ENCODE data around the gene GPR39. TPM values are rescaled to one million over a fixed set of nuclear protein-coding genes. Genes with fewer than 3 reads are reported as not detected.

GPR39 gene
- total RNA-seq, 2 experiments from 2014 or later, result 0.13 TPM; not detected in 1

DNA sequence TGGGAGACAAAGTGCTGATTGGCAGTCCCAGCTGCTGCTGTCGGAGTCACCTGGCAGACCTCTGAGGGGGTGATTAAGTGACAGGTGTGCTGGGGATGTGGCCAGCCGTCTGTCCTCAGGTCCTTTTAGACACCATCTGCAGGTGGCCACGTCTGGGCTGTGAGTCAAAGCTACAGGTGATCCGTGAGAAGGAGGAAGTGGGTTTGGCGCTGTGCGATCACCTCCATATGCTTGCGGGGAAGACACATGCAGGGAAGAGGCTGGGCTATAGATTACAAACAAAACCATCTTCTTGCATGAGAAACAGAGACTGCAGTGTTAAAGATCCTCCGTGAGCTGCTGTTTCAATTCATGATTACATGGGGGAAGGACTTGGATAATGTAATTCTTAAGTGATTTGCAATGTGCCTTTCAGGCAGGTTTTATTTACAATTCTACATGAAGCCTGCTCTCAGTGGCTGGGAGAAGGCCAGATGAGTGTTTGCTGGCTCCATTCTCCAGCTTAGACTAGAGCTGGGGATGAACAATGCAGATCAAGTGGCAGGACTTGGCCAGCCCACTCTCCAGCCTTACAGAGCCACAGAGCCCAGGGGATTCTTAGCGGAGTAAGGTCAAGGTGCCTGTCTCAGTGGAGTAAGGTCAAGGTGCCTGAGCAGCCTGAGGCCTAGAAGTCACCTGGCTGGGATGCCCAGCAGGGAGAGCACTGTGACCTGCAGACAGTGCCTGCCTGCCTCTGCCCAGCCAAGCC is 165.6 kb downstream of the GPR39 start:
- Histone ChIP-seq H3K27ac (ENCODE audit: low read depth, low read length, poor library complexity, severe bottlenecking) (no peak overlapping the region), H3K9me2 (ENCODE audit: insufficient read depth, low read length) (no peaks in the 10 kb centered on the region), H4K20me1 (ENCODE audit: insufficient read depth, low read length) (no peaks in the 10 kb centered on the region), H3K36me3 (ENCODE audit: insufficient read depth, low read length) (no peaks in the 10 kb centered on the region), H2AFZ (ENCODE audit: low read length) (no peak overlapping the region), H3K4me1 (ENCODE audit: insufficient read depth, low read length, poor library complexity, severe bottlenecking) (peaks cover 10% of the 10 kb centered on the region), H3K4me2 (ENCODE audit: low read length) (no peak overlapping the region), H3K4me3 (ENCODE audit: low read depth, low read length, poor library complexity, severe bottlenecking) (no peak overlapping the region), H3K9me3 (ENCODE audit: low read length) (no peaks in the 10 kb centered on the region), H3K79me2 (ENCODE audit: insufficient read depth, low read depth, low read length) (no peaks in the 10 kb centered on the region)
- CTCF ChIA-PET (ENCODE audit: unreplicated experiment), result no interaction called here
- no TSS peak for BruUV-seq (replicated peaks)
- intact Hi-C loops (cut with micrococcal nuclease; ENCODE audit: unreplicated experiment), result no loop called here
- no peak for TF ChIP-seq EZH2phosphoT487 (IDR thresholded peaks at IDR 0.05; ENCODE audit: borderline replicate concordance, low read depth, low read length)
- no peak for TF ChIP-seq CTCF (conservative IDR thresholded peaks at IDR 0.05; ENCODE audit: low read length)
- POLR2A ChIA-PET, result no interaction called here
- DNase-seq (ENCODE audit: low spot score), result peak; percentile 43

DNA sequence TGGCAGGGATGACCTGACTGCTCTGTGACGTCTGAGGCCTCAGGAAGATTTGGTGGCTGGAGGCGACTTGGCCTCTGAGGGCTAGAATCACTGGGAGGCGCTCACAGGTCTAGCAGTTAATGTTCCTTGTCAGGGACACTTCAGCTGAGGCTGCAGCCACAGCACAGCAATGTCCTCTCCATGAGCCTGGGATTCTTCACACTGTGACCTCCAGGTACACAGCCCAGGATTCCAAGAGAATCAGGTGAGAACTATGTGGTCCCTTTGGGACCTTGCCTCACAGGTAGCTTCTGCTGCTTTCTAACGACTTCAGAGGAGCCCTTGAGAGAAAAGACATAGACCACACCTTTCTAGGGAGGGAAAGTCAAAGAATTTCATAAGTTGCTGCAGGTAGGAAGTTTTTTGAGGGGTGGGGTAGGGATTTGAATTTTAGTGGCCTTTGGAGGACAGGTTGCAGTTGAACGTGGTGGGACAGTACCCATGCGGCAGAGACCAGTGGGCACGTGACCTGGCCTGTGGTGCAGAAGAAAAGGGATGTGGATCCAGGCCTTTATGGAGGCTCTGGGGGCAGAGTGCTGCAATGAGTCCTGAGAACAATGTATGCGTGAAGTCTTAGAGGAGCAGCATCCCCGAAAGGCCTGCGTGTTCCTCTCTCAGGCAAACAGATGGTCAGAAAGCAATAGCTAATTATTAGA is 167.2 kb downstream of the GPR39 start:
- CTCF ChIA-PET (ENCODE audit: unreplicated experiment), result no interaction called here
- no TSS peak for BruUV-seq (replicated peaks)
- no peak for DNase-seq (ENCODE audit: low spot score)

More for the DNA sequence above, 167.2 kb downstream of the GPR39 start:
- Histone ChIP-seq H3K9me2 (ENCODE audit: insufficient read depth, low read length) (no peaks in the 10 kb centered on the region), H3K4me3 (ENCODE audit: low read depth, low read length, poor library complexity, severe bottlenecking) (no peak overlapping the region), H3K36me3 (ENCODE audit: insufficient read depth, low read length) (no peaks in the 10 kb centered on the region), H4K20me1 (ENCODE audit: insufficient read depth, low read length) (no peaks in the 10 kb centered on the region), H3K4me1 (ENCODE audit: insufficient read depth, low read length, poor library complexity, severe bottlenecking) (peaks cover 10% of the 10 kb centered on the region), H3K9me3 (ENCODE audit: low read length) (no peaks in the 10 kb centered on the region), H3K27ac (ENCODE audit: low read depth, low read length, poor library complexity, severe bottlenecking) (no peak overlapping the region), H3K79me2 (ENCODE audit: insufficient read depth, low read depth, low read length) (no peaks in the 10 kb centered on the region), H2AFZ (ENCODE audit: low read length) (no peak overlapping the region), H3K4me2 (ENCODE audit: low read length) (no peak overlapping the region)
- POLR2A ChIA-PET, result no interaction called here
- no peak for TF ChIP-seq EZH2phosphoT487 (IDR thresholded peaks at IDR 0.05; ENCODE audit: borderline replicate concordance, low read depth, low read length)
- TF ChIP-seq CTCF (conservative IDR thresholded peaks at IDR 0.05; ENCODE audit: low read length), result no peak
- intact Hi-C loops (cut with micrococcal nuclease; ENCODE audit: unreplicated experiment), result no loop called here
